DND-41 (cell line): ENCODE data around the gene PAGR1.
A peak's percentile ranks its signal among the peaks of the same experiment; 100 is the strongest.

Experiments used
- ATAC-seq: fragments of 200-7000 bp; cut with Tn5 transposase; 3 replicates; pipeline ENCODE4 v1.9.1; 2021; ENCODE audit warnings: low read depth; ENCODE audit not compliant: insufficient read depth
- DNase-seq: peaks from one replicate; pipeline ENCODE4 v3.0.0-alpha.2; 2020
- H2AFZ ChIP-seq: 2 replicates; pipeline ENCODE4 v1.6.0; 2012; ENCODE audit warnings: low read depth, low read length
- H3K27ac ChIP-seq: 2 replicates; pipeline ENCODE4 v1.5.1; 2012; ENCODE audit warnings: low read length, inconsistent platforms
- H3K27me3 ChIP-seq: fragments of 200-600 bp; sonication (generic); 2 replicates; pipeline ENCODE4 v1.6.0; 2012; ENCODE audit warnings: low read length, mild to moderate bottlenecking, inconsistent platforms; ENCODE audit not compliant: insufficient read depth, poor library complexity
- H3K36me3 ChIP-seq: 2 replicates; pipeline ENCODE4 v1.5.1; 2012; ENCODE audit warnings: low read length, inconsistent platforms; ENCODE audit not compliant: insufficient read depth
- H3K4me1 ChIP-seq: 2 replicates; pipeline ENCODE4 v1.5.1; 2012; ENCODE audit warnings: mild to moderate bottlenecking, low read length; ENCODE audit not compliant: insufficient read depth
- H3K4me2 ChIP-seq: 2 replicates; pipeline ENCODE4 v1.6.0; 2012; ENCODE audit warnings: mild to moderate bottlenecking, moderate library complexity, low read length, inconsistent platforms; ENCODE audit not compliant: insufficient read depth
- H3K4me3 ChIP-seq, 2 experiments: fragments of 200-600 bp in 1 of 2; shearing (Covaris generic) in 1 of 2; 2 replicates each; pipeline ENCODE4 v1.5.1; 2012 to 2016; ENCODE audit warnings: inconsistent platforms in 2 of 2, low read length in 2 of 2, mild to moderate bottlenecking in 2 of 2, low read depth in 1 of 2, moderate library complexity in 1 of 2
- H3K79me2 ChIP-seq: 2 replicates; pipeline ENCODE4 v1.6.0; 2012; ENCODE audit warnings: low read length, inconsistent platforms; ENCODE audit not compliant: insufficient read depth
- H3K9ac ChIP-seq: 2 replicates; pipeline ENCODE4 v1.6.0; 2012; ENCODE audit warnings: low read depth, mild to moderate bottlenecking, inconsistent platforms, low read length, moderate library complexity
- H3K9me3 ChIP-seq: 2 replicates; pipeline ENCODE4 v1.5.1; 2012; ENCODE audit warnings: low read length, moderate library complexity, mild to moderate bottlenecking, inconsistent platforms; ENCODE audit not compliant: insufficient read depth, severe bottlenecking
- H4K20me1 ChIP-seq: 2 replicates; pipeline ENCODE4 v1.6.0; 2012; ENCODE audit warnings: low read length; ENCODE audit not compliant: insufficient read depth
- CTCF ChIP-seq: IDR thresholded peaks from 2 replicates; pipeline ENCODE4 v1.5.1; 2012; ENCODE audit warnings: borderline replicate concordance, low read length, moderate library complexity, mild to moderate bottlenecking; ENCODE audit not compliant: poor library complexity, severe bottlenecking; ENCODE audit errors: extremely low read depth
- EZH2 ChIP-seq: IDR thresholded peaks from 3 replicates; pipeline ENCODE4 v1.6.1; 2012; ENCODE audit warnings: borderline replicate concordance, low read depth, mild to moderate bottlenecking, moderate library complexity, low read length, inconsistent platforms; ENCODE audit not compliant: severe bottlenecking

PAGR1 gene

DNA sequence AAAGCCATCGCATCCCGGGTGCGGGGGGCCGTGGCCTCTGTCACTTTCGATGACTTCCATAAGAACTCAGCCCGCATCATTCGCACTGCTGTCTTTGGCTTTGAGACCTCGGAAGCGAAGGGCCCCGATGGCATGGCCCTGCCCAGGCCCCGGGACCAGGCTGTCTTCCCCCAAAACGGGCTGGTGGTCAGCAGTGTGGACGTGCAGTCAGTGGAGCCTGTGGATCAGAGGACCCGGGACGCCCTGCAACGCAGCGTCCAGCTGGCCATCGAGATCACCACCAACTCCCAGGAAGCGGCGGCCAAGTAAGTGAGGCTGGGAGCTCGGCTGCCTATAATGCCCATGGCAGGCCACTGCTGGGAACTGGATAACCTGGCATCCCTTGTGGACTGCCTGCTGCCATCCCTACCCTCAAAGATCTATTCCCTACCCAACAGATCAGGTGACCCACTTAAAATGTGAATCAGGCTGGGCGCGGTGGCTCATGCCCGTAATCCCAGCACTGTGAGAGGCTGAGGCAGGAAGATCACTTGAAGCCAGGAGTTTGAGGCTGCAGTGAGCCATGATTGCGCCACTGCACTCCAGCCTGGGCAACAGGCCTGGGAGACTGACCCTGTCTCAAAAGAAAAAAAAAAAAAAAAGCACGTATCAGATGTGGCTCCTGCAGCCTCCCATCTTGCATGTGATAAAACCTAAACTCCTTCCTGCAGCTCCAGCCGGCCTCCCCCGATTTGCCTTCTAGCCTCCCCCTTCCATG lies 28.8 kb downstream of the PAGR1 start:
- no peak overlapping the region for H3K4me2 ChIP-seq
- no peak for TF ChIP-seq EZH2
- no peak for TF ChIP-seq CTCF
- no peak for DNase-seq
- H3K9ac ChIP-seq: no peak overlapping the region
- no peaks in the 10 kb centered on the region for H3K36me3 ChIP-seq
- H3K4me1 ChIP-seq: peaks cover 2% of the 10 kb centered on the region; the same call in 1 of the 2 replicates
- ATAC-seq: no peak
- no peaks in the 10 kb centered on the region for H4K20me1 ChIP-seq
- H2AFZ ChIP-seq: no peak overlapping the region
- H3K27ac ChIP-seq: no peak overlapping the region
- H3K79me2 ChIP-seq: no peaks in the 10 kb centered on the region
- H3K4me3 ChIP-seq: no peak overlapping the region
- no peaks in the 10 kb centered on the region for H3K27me3 ChIP-seq
- no peaks in the 10 kb centered on the region for H3K9me3 ChIP-seq

DNA sequence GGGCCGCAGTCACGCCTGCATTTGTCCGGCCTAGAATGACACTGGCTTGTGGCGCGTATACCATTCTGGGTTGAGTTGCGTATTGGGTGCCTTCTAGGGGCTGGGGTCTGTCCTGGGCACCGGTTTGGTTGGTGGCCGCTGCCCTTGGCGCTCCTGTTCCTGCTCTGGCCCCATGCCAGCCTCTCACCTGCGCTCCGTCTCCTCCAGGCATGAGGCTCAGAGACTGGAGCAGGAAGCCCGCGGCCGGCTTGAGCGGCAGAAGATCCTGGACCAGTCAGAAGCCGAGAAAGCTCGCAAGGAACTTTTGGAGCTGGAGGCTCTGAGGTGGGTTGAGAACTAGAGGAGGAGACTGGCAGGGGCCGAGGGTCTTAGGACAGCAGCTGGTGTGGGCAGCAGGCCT lies 29.7 kb downstream of the PAGR1 start:
- H3K27me3 ChIP-seq: no peaks in the 10 kb centered on the region
- no peak overlapping the region for H3K4me2 ChIP-seq
- peaks cover 2% of the 10 kb centered on the region; the same call in 1 of the 2 replicates for H3K4me1 ChIP-seq
- no peaks in the 10 kb centered on the region for H3K36me3 ChIP-seq
- H4K20me1 ChIP-seq: no peaks in the 10 kb centered on the region
- H3K79me2 ChIP-seq: no peaks in the 10 kb centered on the region
- no peak overlapping the region for H3K27ac ChIP-seq
- TF ChIP-seq EZH2 (no peak), CTCF (no peak)
- DNase-seq: no peak
- H3K9ac ChIP-seq: no peak overlapping the region
- no peaks in the 10 kb centered on the region for H3K9me3 ChIP-seq
- no peak overlapping the region for H3K4me3 ChIP-seq
- H2AFZ ChIP-seq: no peak overlapping the region
- ATAC-seq: no peak

GRCh38 chr16:29848420-29849297 lies 32.7 kb downstream of the PAGR1 start:
- Histone ChIP-seq H2AFZ (no peak overlapping the region), H3K27ac (no peak overlapping the region), H3K36me3 (no peaks in the 10 kb centered on the region), H3K4me1 (peaks cover 2% of the 10 kb centered on the region; the same call in 1 of the 2 replicates), H3K27me3 (no peaks in the 10 kb centered on the region), H3K9me3 (no peaks in the 10 kb centered on the region), H3K9ac (no peak overlapping the region), H4K20me1 (no peaks in the 10 kb centered on the region), H3K4me2 (no peak overlapping the region), H3K79me2 (no peaks in the 10 kb centered on the region), H3K4me3 (no peak overlapping the region)
- DNase-seq (peak; percentile 82), ATAC-seq (peak; percentile 97)
- peak; percentile 99 for TF ChIP-seq CTCF
- no peak for TF ChIP-seq EZH2
